H9 (cell line): Measurements from ENCODE around the gene CHPT1. TPM values are rescaled to one million over a fixed set of nuclear protein-coding genes. Genes with fewer than 3 reads are reported as not detected.

ENCODE experiments used
- DNase-seq: peaks from one replicate; pipeline ENCODE4 v3.0.0-alpha.2; 2017
- H2AFZ ChIP-seq: one replicate; pipeline ENCODE4 v1.6.1; 2013; ENCODE audit warnings: mild to moderate bottlenecking, low read length, control low read depth, moderate library complexity
- H2AK5ac ChIP-seq: 2 replicates; pipeline ENCODE4 v1.6.1; 2013; ENCODE audit warnings: low read length, control low read depth, mixed read lengths; ENCODE audit not compliant: insufficient read length
- H2BK120ac ChIP-seq: one replicate; pipeline ENCODE4 v1.6.1; 2013; ENCODE audit warnings: low read depth, mild to moderate bottlenecking, low read length, control low read depth, inconsistent platforms; ENCODE audit not compliant: poor library complexity, severe bottlenecking
- H2BK12ac ChIP-seq: 2 replicates; pipeline ENCODE4 v1.6.1; 2013; ENCODE audit warnings: low read length, control low read depth, mixed read lengths, low read depth; ENCODE audit not compliant: insufficient read length
- H2BK15ac ChIP-seq: 2 replicates; pipeline ENCODE4 v1.6.1; 2013; ENCODE audit warnings: low read depth, low read length, control low read depth
- H2BK20ac ChIP-seq: one replicate; pipeline ENCODE4 v1.6.1; 2013; ENCODE audit warnings: low read depth, mild to moderate bottlenecking, low read length, control low read depth, inconsistent platforms; ENCODE audit not compliant: poor library complexity, severe bottlenecking
- H2BK5ac ChIP-seq: 2 replicates; pipeline ENCODE4 v1.6.1; 2013; ENCODE audit warnings: low read length, control low read depth, mixed read lengths; ENCODE audit not compliant: insufficient read length
- H3K14ac ChIP-seq: 2 replicates; pipeline ENCODE4 v1.6.1; 2013; ENCODE audit warnings: low read length, control low read depth; ENCODE audit not compliant: insufficient read depth
- H3K18ac ChIP-seq: 2 replicates; pipeline ENCODE4 v1.6.1; 2013; ENCODE audit warnings: low read depth, mild to moderate bottlenecking, mixed read lengths, low read length, control low read depth; ENCODE audit not compliant: insufficient read length
- H3K23ac ChIP-seq: 2 replicates; pipeline ENCODE4 v1.6.1; 2013; ENCODE audit warnings: low read length, control low read depth, mixed read lengths, low read depth; ENCODE audit not compliant: insufficient read length
- H3K23me2 ChIP-seq: 2 replicates; pipeline ENCODE4 v1.6.1; 2013; ENCODE audit warnings: low read depth, mild to moderate bottlenecking, mixed read lengths, low read length, control low read depth; ENCODE audit not compliant: insufficient read length, poor library complexity, severe bottlenecking
- H3K27ac ChIP-seq: 2 replicates; pipeline ENCODE4 v1.5.1; 2013; ENCODE audit warnings: low read length, control low read depth, mixed read lengths, low read depth; ENCODE audit not compliant: insufficient read length
- H3K27me3 ChIP-seq: 2 replicates; pipeline ENCODE4 v1.6.1; 2013; ENCODE audit warnings: low read length, control low read depth, inconsistent platforms; ENCODE audit not compliant: insufficient read depth
- H3K4ac ChIP-seq: 2 replicates; pipeline ENCODE4 v1.6.1; 2013; ENCODE audit warnings: low read depth, mild to moderate bottlenecking, control low read depth, inconsistent platforms, low read length, moderate library complexity
- H3K4me1 ChIP-seq: 2 replicates; pipeline ENCODE4 v1.6.1; 2013; ENCODE audit warnings: low read length, control low read depth, inconsistent platforms; ENCODE audit not compliant: insufficient read depth
- H3K4me2 ChIP-seq: 2 replicates; pipeline ENCODE4 v1.6.1; 2013; ENCODE audit warnings: low read length, control low read depth, mixed read lengths; ENCODE audit not compliant: insufficient read length, insufficient read depth
- H3K56ac ChIP-seq: 2 replicates; pipeline ENCODE4 v1.6.1; 2013; ENCODE audit warnings: low read depth, mild to moderate bottlenecking, mixed read lengths, low read length, control low read depth; ENCODE audit not compliant: insufficient read length
- H3K79me1 ChIP-seq: 2 replicates; pipeline ENCODE4 v1.6.1; 2013; ENCODE audit warnings: low read depth, mild to moderate bottlenecking, moderate library complexity, low read length, control low read depth, inconsistent platforms; ENCODE audit not compliant: insufficient read depth, poor library complexity, severe bottlenecking
- H3K79me2 ChIP-seq: 2 replicates; pipeline ENCODE4 v1.6.1; 2013; ENCODE audit warnings: low read length, control low read depth, inconsistent platforms; ENCODE audit not compliant: insufficient read depth
- H3K9ac ChIP-seq: 2 replicates; pipeline ENCODE4 v1.6.1; 2013; ENCODE audit warnings: low read length, control low read depth, mixed read lengths; ENCODE audit not compliant: insufficient read length; ENCODE audit errors: extremely low read depth
- H3K9me3 ChIP-seq: one replicate; pipeline ENCODE4 v1.6.1; 2013; ENCODE audit warnings: low read depth, low read length, inconsistent platforms; ENCODE audit not compliant: control insufficient read depth
- H3T11ph ChIP-seq: one replicate; pipeline ENCODE4 v1.6.1; 2013; ENCODE audit warnings: mild to moderate bottlenecking, low read length, control low read depth, inconsistent platforms
- H4K20me1 ChIP-seq: one replicate; pipeline ENCODE4 v1.6.1; 2013; ENCODE audit not compliant: control insufficient read depth, insufficient read length, insufficient read depth
- H4K5ac ChIP-seq: 2 replicates; pipeline ENCODE4 v1.6.1; 2013; ENCODE audit warnings: low read depth, mild to moderate bottlenecking, mixed read lengths, low read length, control low read depth; ENCODE audit not compliant: insufficient read length
- H4K8ac ChIP-seq: replicated peaks from 2 replicates; pipeline ENCODE4 v1.6.1; 2013; ENCODE audit warnings: low read length, control low read depth, mixed read lengths, low read depth; ENCODE audit not compliant: insufficient read length
- H4K91ac ChIP-seq: 2 replicates; pipeline ENCODE4 v1.6.1; 2013; ENCODE audit warnings: low read depth, mild to moderate bottlenecking, moderate library complexity, mixed read lengths, low read length, control low read depth; ENCODE audit not compliant: insufficient read length
- H3K27ac Mint-ChIP-seq, 3 experiments: 2 replicates in 2 of 3; 3 replicates in 1 of 3; pipeline ENCODE4 v1.8.0; 2020 to 2021; ENCODE audit warnings: mixed read lengths in 3 of 3, mild to moderate bottlenecking in 1 of 3, moderate library complexity in 1 of 3
- H3K27me3 Mint-ChIP-seq: 2 replicates; pipeline ENCODE4 v1.8.0; 2021; ENCODE audit warnings: low read depth, mild to moderate bottlenecking, moderate library complexity, mixed read lengths
- H3K36me3 Mint-ChIP-seq, 3 experiments: 2 replicates in 2 of 3; 3 replicates in 1 of 3; pipeline ENCODE4 v1.8.0; 2020 to 2021; ENCODE audit warnings: low read depth in 3 of 3, mixed read lengths in 3 of 3; ENCODE audit not compliant: insufficient read depth in 1 of 3
- H3K4me1 Mint-ChIP-seq, 2 experiments: 2 replicates each; pipeline ENCODE4 v1.8.0; 2020; ENCODE audit warnings: mixed read lengths in 2 of 2
- H3K4me3 Mint-ChIP-seq, 2 experiments: 2 replicates in 1 of 2; 3 replicates in 1 of 2; pipeline ENCODE4 v1.8.0; 2020 to 2021; ENCODE audit warnings: mild to moderate bottlenecking in 2 of 2, mixed read lengths in 2 of 2, moderate library complexity in 1 of 2
- H3K9me3 Mint-ChIP-seq, 2 experiments: 2 replicates in 1 of 2; 3 replicates in 1 of 2; pipeline ENCODE4 v1.8.0; 2020; ENCODE audit warnings: mild to moderate bottlenecking in 2 of 2, mixed read lengths in 2 of 2, moderate library complexity in 1 of 2
- total RNA-seq: library from RNA; stranded (reverse); gene quantifications from 2 replicates; pipeline ENCODE4 v1.2.1, GENCODE V29; 2021
- TF ChIP-seq, protein P1 (sequence below): fragments of 200-600 bp; sonication (generic); conservative IDR thresholded peaks from 3 replicates; pipeline ENCODE4 v1.8.0; 2021; ENCODE audit warnings: antibody characterized with exemption, mild to moderate bottlenecking

Gene CHPT1
- total RNA-seq, 1 experiment from 2014 or later = 17.1 TPM

DNA sequence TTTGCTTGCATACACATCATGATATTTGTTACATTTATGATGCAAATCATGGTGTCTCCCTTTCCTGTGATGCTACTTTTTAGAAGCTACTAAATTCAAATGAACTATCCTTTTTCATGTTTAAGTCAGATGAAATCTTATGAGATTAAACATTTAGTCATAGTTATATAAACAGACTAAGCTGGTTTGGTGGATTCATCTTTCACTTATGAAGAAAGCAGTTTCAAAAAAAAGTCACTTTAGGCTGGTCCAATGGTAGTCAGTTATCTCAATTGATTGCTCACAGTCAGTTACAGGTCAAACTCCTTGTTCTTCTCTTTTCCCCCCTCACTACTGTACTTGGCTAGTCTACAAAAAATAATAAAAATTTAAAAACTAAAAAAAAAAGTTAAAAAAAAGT, 22.1 kb downstream of the CHPT1 start:
- Histone ChIP-seq H4K8ac (no peak overlapping the region), H2BK5ac (no peak overlapping the region), H3K9ac (no peak overlapping the region), H2AK5ac (no peak overlapping the region), H3K27ac (no peak overlapping the region), H3K18ac (no peak overlapping the region), H2BK15ac (no peak overlapping the region), H2BK12ac (no peak overlapping the region), H2BK120ac (no peak overlapping the region), H3T11ph (no peak overlapping the region), H3K23ac (no peak overlapping the region), H3K23me2 (no peaks in the 10 kb centered on the region), H3K27me3 (no peaks in the 10 kb centered on the region), H3K4me2 (no peak overlapping the region), H3K79me2 (no peaks in the 10 kb centered on the region), H2BK20ac (no peak overlapping the region), H3K4me1 (no peaks in the 10 kb centered on the region), H3K56ac (no peak overlapping the region), H3K4ac (no peak overlapping the region), H2AFZ (no peak overlapping the region), H3K9me3 (no peaks in the 10 kb centered on the region), H4K91ac (no peak overlapping the region), H3K79me1 (no peaks in the 10 kb centered on the region), H4K20me1 (no peaks in the 10 kb centered on the region), H3K14ac (no peak overlapping the region), H4K5ac (no peak overlapping the region)
- Mint-ChIP-seq H3K4me1 (no peaks in the 10 kb centered on the region), H3K27ac (no peak overlapping the region), H3K27me3 (no peaks in the 10 kb centered on the region), H3K36me3 (no peaks in the 10 kb centered on the region), H3K4me3 (no peak overlapping the region), H3K9me3 (no peaks in the 10 kb centered on the region)
- TF ChIP-seq, protein P1, sequence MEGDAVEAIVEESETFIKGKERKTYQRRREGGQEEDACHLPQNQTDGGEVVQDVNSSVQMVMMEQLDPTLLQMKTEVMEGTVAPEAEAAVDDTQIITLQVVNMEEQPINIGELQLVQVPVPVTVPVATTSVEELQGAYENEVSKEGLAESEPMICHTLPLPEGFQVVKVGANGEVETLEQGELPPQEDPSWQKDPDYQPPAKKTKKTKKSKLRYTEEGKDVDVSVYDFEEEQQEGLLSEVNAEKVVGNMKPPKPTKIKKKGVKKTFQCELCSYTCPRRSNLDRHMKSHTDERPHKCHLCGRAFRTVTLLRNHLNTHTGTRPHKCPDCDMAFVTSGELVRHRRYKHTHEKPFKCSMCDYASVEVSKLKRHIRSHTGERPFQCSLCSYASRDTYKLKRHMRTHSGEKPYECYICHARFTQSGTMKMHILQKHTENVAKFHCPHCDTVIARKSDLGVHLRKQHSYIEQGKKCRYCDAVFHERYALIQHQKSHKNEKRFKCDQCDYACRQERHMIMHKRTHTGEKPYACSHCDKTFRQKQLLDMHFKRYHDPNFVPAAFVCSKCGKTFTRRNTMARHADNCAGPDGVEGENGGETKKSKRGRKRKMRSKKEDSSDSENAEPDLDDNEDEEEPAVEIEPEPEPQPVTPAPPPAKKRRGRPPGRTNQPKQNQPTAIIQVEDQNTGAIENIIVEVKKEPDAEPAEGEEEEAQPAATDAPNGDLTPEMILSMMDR = no peak
- no peak for DNase-seq
